GM12878 (cell line): ENCODE measurements around the gene COL17A1.

Source experiments
- ATF3 ChIP-seq: IDR thresholded peaks from 2 replicates; pipeline ENCODE4 v1.6.1; 2011; ENCODE audit warnings: low read depth, mild to moderate bottlenecking, low read length, moderate library complexity, borderline replicate concordance; ENCODE audit errors: extremely low read depth
- CEBPZ ChIP-seq: fragments of 150-350 bp; IDR thresholded peaks from 2 replicates; pipeline ENCODE4 v1.6.1; 2016; ENCODE audit warnings: low read depth, low read length
- CTCF ChIP-seq, 3 experiments: IDR thresholded peaks in 2 of 3; conservative IDR thresholded peaks in 1 of 3; 2 replicates each; pipeline ENCODE4 v1.5.1; 2011; ENCODE audit warnings: low read depth in 3 of 3, low read length in 3 of 3, mild to moderate bottlenecking in 3 of 3, control low read depth in 2 of 3, moderate library complexity in 2 of 3, inconsistent platforms in 1 of 3, mixed read lengths in 1 of 3; ENCODE audit not compliant: control insufficient read depth in 2 of 3, insufficient read depth in 1 of 3; ENCODE audit errors: extremely low read depth in 1 of 3
- MLLT1 ChIP-seq: fragments of 450-650 bp; IDR thresholded peaks from 2 replicates; pipeline ENCODE4 v1.6.1; 2016; ENCODE audit warnings: mild to moderate bottlenecking
- RAD21 ChIP-seq: IDR thresholded peaks from 2 replicates; pipeline ENCODE4 v1.6.1; 2011; ENCODE audit warnings: mild to moderate bottlenecking, low read depth, low read length, moderate library complexity; ENCODE audit not compliant: insufficient read depth
- SREBF2 ChIP-seq: IDR thresholded peaks from 2 replicates; pipeline ENCODE4 v1.6.1; 2012; ENCODE audit warnings: mild to moderate bottlenecking, low read length
- SUZ12 ChIP-seq: fragments of 200-600 bp; sonication (generic); IDR thresholded peaks from one replicate; pipeline ENCODE4 v1.6.1; 2018; ENCODE audit warnings: antibody characterized with exemption, mild to moderate bottlenecking; ENCODE audit not compliant: unreplicated experiment
- TBL1XR1 ChIP-seq: IDR thresholded peaks from 2 replicates; pipeline ENCODE4 v1.6.1; 2012; ENCODE audit warnings: low read depth, low read length, improper control_type of control experiment
- ZNF217 ChIP-seq: fragments of 450-650 bp; IDR thresholded peaks from 2 replicates; pipeline ENCODE4 v1.6.1; 2017; ENCODE audit warnings: antibody characterized with exemption, mild to moderate bottlenecking
- ZNF274 ChIP-seq: IDR thresholded peaks from one replicate; pipeline ENCODE4 v1.8.0; 2011; ENCODE audit not compliant: insufficient read length, insufficient read depth
- ZZZ3 ChIP-seq: IDR thresholded peaks from 2 replicates; pipeline ENCODE4 v1.6.1; 2011; ENCODE audit warnings: low read depth; ENCODE audit not compliant: control insufficient read depth, insufficient read length

- TF ChIP-seq TBL1XR1: no peak
- no peak for TF ChIP-seq CTCF (IDR thresholded peaks at IDR 0.05 in 2 of 3, conservative IDR thresholded peaks at IDR 0.05 in 1 of 3; ENCODE audit: control insufficient read depth in 2 of 3, extremely low read depth in 1 of 3, insufficient read depth in 1 of 3, low read depth in 3 of 3, low read length in 3 of 3)
- no peak for TF ChIP-seq MLLT1
- no peak for TF ChIP-seq ATF3
- no peak for TF ChIP-seq SREBF2
- TF ChIP-seq ZNF274: no peak
- TF ChIP-seq ZNF217: no peak
- TF ChIP-seq SUZ12: no peak
- TF ChIP-seq CEBPZ: no peak
- TF ChIP-seq ZZZ3: no peak
- TF ChIP-seq RAD21: no peak
Measured at GRCh38 chr10:104021246-104021645, 64.4 kb downstream of the COL17A1 start.
